ENCODE measurements around the gene WDR46. TPM values are rescaled to one million over a fixed set of nuclear protein-coding genes. Genes with fewer than 3 reads are reported as not detected.
"Not testable (repeated sequence)": the region's sequence is repeated elsewhere in the genome, so short reads cannot be mapped to it uniquely, and the experiment has no call there.

WDR46 gene
- total RNA-seq, 2 experiments from 2014 or later = 64.0 to 72.2 TPM

DNA sequence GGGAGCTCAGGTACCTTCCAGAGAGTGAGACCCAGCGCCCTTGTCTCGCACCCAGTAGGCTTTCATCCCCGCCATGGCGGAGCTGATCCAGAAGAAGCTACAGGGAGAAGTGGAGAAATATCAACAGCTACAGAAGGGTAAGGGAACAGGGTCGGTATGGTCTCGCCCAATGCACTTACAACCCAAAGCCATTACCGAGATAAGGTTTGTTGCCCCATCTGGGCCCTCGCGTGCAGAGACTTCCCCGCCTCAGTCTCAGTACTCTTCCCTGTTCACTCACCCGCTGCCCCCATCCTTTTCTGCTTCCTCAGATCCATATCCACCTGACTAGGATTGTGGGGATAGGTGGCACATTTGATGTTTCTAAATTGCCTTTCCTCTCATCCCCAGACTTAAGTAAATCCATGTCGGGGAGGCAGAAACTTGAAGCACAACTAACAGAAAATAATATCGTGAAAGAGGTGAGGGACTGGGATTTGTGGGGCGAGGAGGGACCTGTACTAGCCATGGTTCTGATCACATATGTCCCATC lies 811 bp upstream of the WDR46 start:
- ChIA-PET POLR2A (interaction anchor here (1.2 to 13.9 kb wide), 10 partner anchors 9 to 141 kb away, joined by 3 to 261 read pairs (median 10); partner anchors contain the start of genes B3GALT4, RGL2, RPS18 and TAPBP), CTCF (interaction anchor here (0.7 to 4.6 kb wide), 7 partner anchors 10 to 101 kb away, joined by 3 to 35 read pairs (median 5); partner anchors contain the start of genes B3GALT4, RGL2, RPS18 and VPS52)
- peaks cover 33% of the 10 kb centered on the region for H3K4me1 Mint-ChIP-seq (ENCODE audit: low read depth)
- TF ChIP-seq, protein P1, sequence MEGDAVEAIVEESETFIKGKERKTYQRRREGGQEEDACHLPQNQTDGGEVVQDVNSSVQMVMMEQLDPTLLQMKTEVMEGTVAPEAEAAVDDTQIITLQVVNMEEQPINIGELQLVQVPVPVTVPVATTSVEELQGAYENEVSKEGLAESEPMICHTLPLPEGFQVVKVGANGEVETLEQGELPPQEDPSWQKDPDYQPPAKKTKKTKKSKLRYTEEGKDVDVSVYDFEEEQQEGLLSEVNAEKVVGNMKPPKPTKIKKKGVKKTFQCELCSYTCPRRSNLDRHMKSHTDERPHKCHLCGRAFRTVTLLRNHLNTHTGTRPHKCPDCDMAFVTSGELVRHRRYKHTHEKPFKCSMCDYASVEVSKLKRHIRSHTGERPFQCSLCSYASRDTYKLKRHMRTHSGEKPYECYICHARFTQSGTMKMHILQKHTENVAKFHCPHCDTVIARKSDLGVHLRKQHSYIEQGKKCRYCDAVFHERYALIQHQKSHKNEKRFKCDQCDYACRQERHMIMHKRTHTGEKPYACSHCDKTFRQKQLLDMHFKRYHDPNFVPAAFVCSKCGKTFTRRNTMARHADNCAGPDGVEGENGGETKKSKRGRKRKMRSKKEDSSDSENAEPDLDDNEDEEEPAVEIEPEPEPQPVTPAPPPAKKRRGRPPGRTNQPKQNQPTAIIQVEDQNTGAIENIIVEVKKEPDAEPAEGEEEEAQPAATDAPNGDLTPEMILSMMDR (IDR thresholded peaks at IDR 0.05) = no peak
- DNase-seq (peak; percentile 24), ATAC-seq (peak; percentile 1)
- peak overlapping the region; percentile 89 for H3K27ac Mint-ChIP-seq
- H3K9me3 Mint-ChIP-seq = no peaks in the 10 kb centered on the region
- H3K27me3 Mint-ChIP-seq = no peaks in the 10 kb centered on the region
- H3K36me3 Mint-ChIP-seq (ENCODE audit: low read depth) = peaks cover 45% of the 10 kb centered on the region
- intact Hi-C loops (cut with micrococcal nuclease) = no loop called here
- H3K4me3 Mint-ChIP-seq = peak overlapping the region; percentile 89

GRCh38 chr6:33288141-33288920 lies 708 bp downstream of the WDR46 start:
- intact Hi-C loops (cut with micrococcal nuclease) = no loop called here
- peak overlapping the region; percentile 89 for H3K4me3 Mint-ChIP-seq

DNA sequence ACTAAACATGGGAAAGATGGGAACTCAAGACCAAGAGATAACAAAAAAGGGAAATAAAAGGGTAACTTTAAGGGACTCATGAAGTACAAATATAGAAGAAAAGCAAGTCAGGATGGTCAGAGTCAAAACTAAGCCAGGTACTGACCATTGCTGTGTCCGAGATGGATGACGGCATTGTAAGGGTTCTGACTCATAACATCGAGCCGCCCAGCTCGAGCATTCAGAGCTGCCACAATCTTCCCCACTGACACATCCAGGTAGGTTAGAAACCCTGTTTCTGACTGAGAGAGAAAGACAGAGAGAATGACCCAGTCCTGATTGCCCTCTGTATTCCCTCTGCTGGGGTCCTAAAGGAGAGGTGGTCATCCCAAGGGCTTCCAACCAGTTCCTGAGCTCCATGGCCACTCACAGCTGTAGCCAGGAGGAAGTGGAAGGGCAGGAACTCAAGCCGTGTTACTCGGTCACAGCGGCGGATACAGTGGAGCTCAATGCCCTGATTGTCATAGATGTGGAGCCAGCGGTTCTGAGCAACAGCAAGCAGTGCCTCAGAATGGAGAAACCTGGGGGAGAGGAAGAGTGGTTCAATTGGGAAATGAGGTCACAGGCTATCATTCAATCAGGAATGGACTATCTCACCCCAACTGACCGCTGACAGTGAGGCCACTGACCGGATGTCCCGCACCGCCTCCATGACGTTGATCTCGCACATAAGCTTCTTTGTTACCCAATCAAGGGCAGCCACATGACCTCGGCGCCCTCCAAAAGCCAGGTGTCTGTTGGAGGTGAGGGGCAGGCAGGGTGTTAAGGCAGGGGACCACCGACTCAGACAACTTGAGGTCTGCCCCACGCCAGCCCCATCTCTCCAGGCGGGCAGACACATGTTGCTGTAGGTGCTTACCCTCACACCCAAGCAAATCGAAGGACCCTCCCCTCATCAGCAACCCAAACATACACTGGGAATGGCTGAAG lies 1.8 kb downstream of the WDR46 start:
- CTCF ChIA-PET = interaction anchor here (1.3 to 4.6 kb wide), 2 partner anchors 9 to 15 kb away, joined by 4 to 35 read pairs; partner anchors contain the start of genes B3GALT4 and RPS18
- Mint-ChIP-seq H3K4me3 (peak overlapping the region; percentile 89), H3K4me1 (ENCODE audit: low read depth) (peaks cover 33% of the 10 kb centered on the region), H3K27ac (peak overlapping the region; percentile 49), H3K27me3 (no peaks in the 10 kb centered on the region), H3K36me3 (ENCODE audit: low read depth) (peaks cover 49% of the 10 kb centered on the region), H3K9me3 (no peaks in the 10 kb centered on the region)
- intact Hi-C loops (cut with micrococcal nuclease) = no loop called here
- DNase-seq = no peak
- no peak for ATAC-seq
- POLR2A ChIA-PET = interaction anchor here (4.7 to 13.9 kb wide), 4 partner anchors 9 to 25 kb away, joined by 29 to 261 read pairs (median 72); partner anchors contain the start of genes B3GALT4, RGL2, RPS18 and TAPBP
- TF ChIP-seq, protein P1 (IDR thresholded peaks at IDR 0.05) = no peak

More at GRCh38 chr6:33288141-33288920, 708 bp downstream of the WDR46 start:
- no peaks in the 10 kb centered on the region for H3K9me3 Mint-ChIP-seq
- H3K4me1 Mint-ChIP-seq (ENCODE audit: low read depth) = peaks cover 33% of the 10 kb centered on the region
- CTCF ChIA-PET = interaction anchor here (0.7 to 4.6 kb wide), 6 partner anchors 10 to 138 kb away, joined by 3 to 35 read pairs (median 4); partner anchors contain the start of genes B3GALT4, CUTA, RGL2 and RPS18
- ATAC-seq (no peak), DNase-seq (no peak)
- H3K36me3 Mint-ChIP-seq (ENCODE audit: low read depth) = peaks cover 51% of the 10 kb centered on the region
- POLR2A ChIA-PET = interaction anchor here (0.6 to 13.9 kb wide), 13 partner anchors 10 to 143 kb away, joined by 3 to 261 read pairs (median 5); partner anchors contain the start of genes B3GALT4, HSD17B8, RGL2 and RPS18
- H3K27ac Mint-ChIP-seq = peak overlapping the region; percentile 89
- TF ChIP-seq, protein P1 (IDR thresholded peaks at IDR 0.05) = no peak
- no peaks in the 10 kb centered on the region for H3K27me3 Mint-ChIP-seq

DNA sequence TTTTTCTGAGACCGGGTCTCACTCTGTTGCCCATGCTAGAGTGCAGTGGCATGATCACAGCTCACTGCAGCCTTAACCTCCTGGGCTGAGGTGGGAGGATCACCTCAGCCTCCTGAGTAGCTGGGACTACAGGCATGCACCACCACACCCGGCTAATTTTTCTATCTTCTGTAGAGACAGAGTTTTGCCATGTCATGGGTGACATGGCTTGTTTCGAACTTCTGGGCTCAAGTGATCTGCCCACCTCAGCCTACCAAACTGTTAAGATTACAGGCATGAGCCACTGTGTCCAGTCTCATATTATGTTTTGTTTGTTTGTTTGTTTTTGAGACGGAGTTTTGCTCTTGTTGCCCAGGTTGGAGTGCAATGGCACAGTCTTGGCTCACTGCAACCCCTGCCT lies 3.8 kb downstream of the WDR46 start:
- H3K9me3 Mint-ChIP-seq; DNase-seq; H3K4me3 Mint-ChIP-seq; H3K27me3 Mint-ChIP-seq; H3K27ac Mint-ChIP-seq; intact Hi-C loops (cut with micrococcal nuclease); ATAC-seq: not testable (repeated sequence)
- ChIA-PET POLR2A (interaction anchor here (1.1 kb wide), 1 partner anchor 16 kb away, joined by 3 read pairs; no protein-coding TSS in a partner anchor), CTCF (interaction anchor here (1.0 kb wide), 1 partner anchor 8 kb away, joined by 3 read pairs; the partner anchor contains the start of gene B3GALT4)
- Mint-ChIP-seq H3K4me1 (ENCODE audit: low read depth) (peaks cover 20% of the 10 kb centered on the region), H3K36me3 (ENCODE audit: low read depth) (peaks cover 35% of the 10 kb centered on the region)

Measured in activated CD8-positive, alpha-beta T cell treated with anti-CD3 and anti-CD28 coated beads for 36 hours (primary cell).